ENCODE data around the gene PRPSAP1.

GRCh38 chr17:76357597-76358158, 4.0 kb upstream of the PRPSAP1 start:
- TF ChIP-seq CTCF (IDR thresholded peaks at IDR 0.05; ENCODE audit: low read length) (no peak), EZH2 (optimal IDR thresholded peaks at IDR 0.05; ENCODE audit: low read depth, low read length) (no peak)

All from MM.1S (cell line).